Endothelial cell of umbilical vein (primary cell): ENCODE results near the gene IDH3A. TPM values are rescaled to one million over a fixed set of nuclear protein-coding genes. Genes with fewer than 3 reads are reported as not detected.
A peak's percentile ranks its signal among the peaks of the same experiment; 100 is the strongest.

Source experiments
- BruUV-seq: library from RNA; stranded (reverse); fragments of 400-500 nt; replicated peaks from 2 replicates; lab custom pipeline; 2021; lab: Mats Ljungman, UMichigan
- CTCF ChIA-PET: fragments of 300-600, 350-600 bp; sonication (Branson Sonifier 250); formaldehyde crosslinking; loops from one replicate; lab custom pipeline; 2021; ENCODE audit warnings: antibody characterized with exemption, inconsistent platforms; lab: Charles Lee
- POLR2A ChIA-PET: fragments of 300-600, 350-600 bp; sonication (Branson Sonifier 250); formaldehyde crosslinking; loops from one replicate; lab custom pipeline; 2021; ENCODE audit warnings: antibody characterized with exemption, inconsistent platforms; lab: Charles Lee
- DNase-seq: peaks from one replicate; pipeline ENCODE4 v3.0.0-alpha.2; 2011; ENCODE audit warnings: low read depth, low spot score
- FAIRE-seq: peaks from 2 replicates; lab custom pipeline; 2011; peaks lifted over from hg19 to GRCh38; lab: Jason Lieb, UNC
- H2AFZ ChIP-seq: 2 replicates; pipeline ENCODE4 v1.6.0; 2012; ENCODE audit warnings: low read depth, low read length, control low read depth, inconsistent platforms
- H3K27ac ChIP-seq: 2 replicates; pipeline ENCODE4 v1.5.1; 2011; ENCODE audit warnings: low read depth, mild to moderate bottlenecking, control low read depth, low read length, moderate library complexity; ENCODE audit not compliant: insufficient read depth
- H3K27me3 ChIP-seq, 2 experiments: 2 replicates each; pipeline versions ENCODE4 v1.6.0 to v1.6.1; 2011; ENCODE audit warnings: low read length in 2 of 2, mixed read lengths in 1 of 2; ENCODE audit not compliant: control insufficient read depth in 2 of 2, insufficient read depth in 2 of 2
- H3K36me3 ChIP-seq, 2 experiments: 2 replicates in 1 of 2; 3 replicates in 1 of 2; pipeline ENCODE4 v1.5.1; 2011; ENCODE audit warnings: low read length in 2 of 2, mild to moderate bottlenecking in 1 of 2, moderate library complexity in 1 of 2; ENCODE audit not compliant: control insufficient read depth in 2 of 2, insufficient read depth in 2 of 2; ENCODE audit errors: extremely low read depth in 1 of 2
- H3K4me1 ChIP-seq: 3 replicates; pipeline ENCODE4 v1.5.1; 2011; ENCODE audit warnings: mild to moderate bottlenecking, low read length; ENCODE audit not compliant: control insufficient read depth, insufficient read depth; ENCODE audit errors: extremely low read depth
- H3K4me2 ChIP-seq: 2 replicates; pipeline ENCODE4 v1.6.1; 2011; ENCODE audit warnings: low read length, control low read depth, mixed read lengths; ENCODE audit not compliant: insufficient read depth
- H3K4me3 ChIP-seq, 3 experiments: fragments of 200-600 bp in 1 of 3; sonication (generic), shearing (Covaris generic) in 1 of 3; replicated peaks in 1 of 3; 2 replicates each; pipeline ENCODE4 v1.5.1; 2011 to 2016; ENCODE audit warnings: control low read depth in 3 of 3, low read length in 3 of 3, mild to moderate bottlenecking in 2 of 3, inconsistent platforms in 1 of 3, low read depth in 1 of 3, moderate library complexity in 1 of 3; ENCODE audit not compliant: insufficient read depth in 1 of 3
- H3K79me2 ChIP-seq: 2 replicates; pipeline ENCODE4 v1.6.0; 2012; ENCODE audit warnings: low read length, inconsistent platforms; ENCODE audit not compliant: control insufficient read depth, insufficient read depth
- H3K9ac ChIP-seq: replicated peaks from 2 replicates; pipeline ENCODE3; 2011; ENCODE audit warnings: low read length, control low read depth; ENCODE audit not compliant: insufficient read depth; ENCODE audit errors: extremely low read depth
- H3K9me1 ChIP-seq: replicated peaks from 3 replicates; pipeline ENCODE4 v1.6.0; 2011; ENCODE audit warnings: mild to moderate bottlenecking, low read length; ENCODE audit not compliant: control insufficient read depth, insufficient read depth; ENCODE audit errors: extremely low read depth
- H3K9me3 ChIP-seq: replicated peaks from 2 replicates; pipeline ENCODE4 v1.5.1; 2012; ENCODE audit warnings: low read length, inconsistent platforms; ENCODE audit not compliant: control insufficient read depth, insufficient read depth
- H4K20me1 ChIP-seq: replicated peaks from 2 replicates; pipeline ENCODE3; 2011; ENCODE audit warnings: mild to moderate bottlenecking, low read length; ENCODE audit not compliant: control insufficient read depth, insufficient read depth; ENCODE audit errors: extremely low read depth
- EZH2 ChIP-seq: IDR thresholded peaks from 2 replicates; pipeline ENCODE4 v1.6.1; 2012; ENCODE audit warnings: borderline replicate concordance, low read depth, mild to moderate bottlenecking, moderate library complexity, low read length, inconsistent platforms; ENCODE audit not compliant: severe bottlenecking
- FOS ChIP-seq: IDR thresholded peaks from 2 replicates; pipeline ENCODE4 v1.6.1; 2011; ENCODE audit warnings: mild to moderate bottlenecking, low read length, moderate library complexity, borderline replicate concordance; ENCODE audit not compliant: insufficient read depth
- GATA2 ChIP-seq: IDR thresholded peaks from 2 replicates; pipeline ENCODE4 v1.7.0; 2011; ENCODE audit warnings: low read depth, mild to moderate bottlenecking, moderate library complexity, mixed read lengths, low read length; ENCODE audit not compliant: insufficient read length, insufficient read depth
- JUN ChIP-seq: IDR thresholded peaks from 2 replicates; pipeline ENCODE4 v1.6.1; 2011; ENCODE audit warnings: borderline replicate concordance, low read depth; ENCODE audit not compliant: insufficient read length, insufficient read depth
- MAX ChIP-seq: IDR thresholded peaks from 2 replicates; pipeline ENCODE4 v1.6.1; 2011; ENCODE audit not compliant: insufficient read depth, insufficient read length
- MYC ChIP-seq: IDR thresholded peaks from one replicate; pipeline ENCODE4 v1.6.1; 2011; ENCODE audit warnings: mild to moderate bottlenecking, low read depth, low read length
- POLR2A ChIP-seq: IDR thresholded peaks from 2 replicates; pipeline ENCODE4 v1.6.1; 2012; ENCODE audit warnings: low read depth, mild to moderate bottlenecking, control low read depth, low read length
- POLR2AphosphoS5 ChIP-seq: IDR thresholded peaks from 2 replicates; pipeline ENCODE4 v1.6.1; 2012; ENCODE audit warnings: low read depth, mild to moderate bottlenecking, control low read depth, low read length, moderate library complexity; ENCODE audit not compliant: insufficient read depth
- dilution Hi-C: fragments of 300-500 bp; cut with MboI; formaldehyde crosslinking; loops from one replicate; pipeline ENCODE4 v1.15.0; 2019; ENCODE audit warnings: low sequenced_read_pairs; ENCODE audit not compliant: extremely low pct_ligation_motif_present
- intact Hi-C: fragments of 100-400 bp; cut with micrococcal nuclease; formaldehyde crosslinking; loops from one replicate; pipeline ENCODE4 v1.10.0; 2022
- polyA plus RNA-seq, 4 experiments: library from polyadenylated mRNA; depleted of rRNA in 3 of 4; stranded (reverse) in 3 of 4; unstranded in 1 of 4; fragments of >200 nt; gene quantifications; 2 replicates each; pipeline versions ENCODE4 v1.2.1 to v1.2.3, GENCODE V29; 2011 to 2012; ENCODE audit warnings: missing spikeins in 1 of 4
- total RNA-seq: library from RNA; stranded (reverse); gene quantifications from 2 replicates; pipeline ENCODE4 v1.2.3, GENCODE V29; 2021
- TF ChIP-seq, protein P1 (sequence below), 2 donors: IDR thresholded peaks; 1 replicate in 1 of 2; 2 replicates in 1 of 2; pipeline ENCODE4 v1.5.1; 2011; ENCODE audit warnings: low read length in 2 of 2, mild to moderate bottlenecking in 2 of 2, moderate library complexity in 2 of 2, control low read depth in 1 of 2, inconsistent platforms in 1 of 2, low read depth in 1 of 2; ENCODE audit not compliant: insufficient read depth in 1 of 2; ENCODE audit errors: extremely low read depth in 1 of 2

Gene IDH3A
- total and polyA plus RNA-seq, 2 donors (not counting 3 experiments of a cell fraction or from before 2014, with no cell fraction given), result 35.5 to 63.9 TPM

- Histone ChIP-seq H3K4me2 (no peak overlapping the region), H3K9ac (no peak overlapping the region), H3K27ac (no peak overlapping the region), H3K27me3 (peaks cover 0 to 1% of the 10 kb centered on the region in 2 experiments), H3K9me3 (no peaks in the 10 kb centered on the region), H4K20me1 (no peaks in the 10 kb centered on the region), H3K79me2 (no peaks in the 10 kb centered on the region), H3K4me1 (peaks cover 5% of the 10 kb centered on the region), H3K9me1 (no peaks in the 10 kb centered on the region), H3K36me3 (no peaks in the 10 kb centered on the region), H2AFZ (no peak overlapping the region), H3K4me3 (no peak overlapping the region)
- no TSS peak for BruUV-seq
- intact Hi-C loops, result no loop called here
- TF ChIP-seq FOS (peak; percentile 89), MYC (no peak), JUN (peak; percentile 73)
- FAIRE-seq (peak; percentile 82), DNase-seq (peak; percentile 72)
- dilution Hi-C loops, result no loop called here
- ChIA-PET POLR2A (no interaction called here), CTCF (interaction anchor here (0.8 to 1.0 kb wide), 2 partner anchors 17 to 99 kb away, joined by 3 read pairs; no protein-coding TSS in a partner anchor)
Observed at GRCh38 chr15:78212546-78213424, 63.6 kb downstream of the IDH3A start.

DNA sequence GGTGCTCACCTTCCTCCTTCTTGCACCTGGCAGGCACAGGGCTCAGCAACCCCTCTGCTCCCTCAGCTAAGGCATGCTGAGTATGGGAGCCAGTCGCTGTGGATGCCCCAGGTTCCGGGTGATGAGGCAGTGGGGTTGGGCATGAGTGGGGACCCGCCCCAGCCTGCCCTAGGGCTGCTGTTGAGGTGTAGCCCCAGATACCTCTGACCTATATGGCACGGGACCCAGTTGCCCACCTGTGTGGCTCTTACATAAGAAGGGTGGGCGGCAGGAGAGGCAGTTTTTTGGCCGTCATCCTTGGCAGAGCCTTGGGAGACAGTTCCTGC is 64.2 kb downstream of the IDH3A start:
- Histone ChIP-seq H3K4me3 (no peak overlapping the region), H3K27ac (no peak overlapping the region), H3K27me3 (peaks cover 0 to 2% of the 10 kb centered on the region in 2 experiments), H3K9ac (no peak overlapping the region), H3K9me1 (no peaks in the 10 kb centered on the region), H3K4me1 (peaks cover 5% of the 10 kb centered on the region), H3K36me3 (no peaks in the 10 kb centered on the region), H3K79me2 (no peaks in the 10 kb centered on the region), H2AFZ (no peak overlapping the region), H3K4me2 (no peak overlapping the region), H4K20me1 (no peaks in the 10 kb centered on the region), H3K9me3 (no peaks in the 10 kb centered on the region)
- TF ChIP-seq GATA2 (no peak), JUN (no peak), MYC (no peak), MAX (no peak), EZH2 (no peak), FOS (no peak), POLR2AphosphoS5 (no peak), POLR2A (no peak)
- TF ChIP-seq, protein P1, sequence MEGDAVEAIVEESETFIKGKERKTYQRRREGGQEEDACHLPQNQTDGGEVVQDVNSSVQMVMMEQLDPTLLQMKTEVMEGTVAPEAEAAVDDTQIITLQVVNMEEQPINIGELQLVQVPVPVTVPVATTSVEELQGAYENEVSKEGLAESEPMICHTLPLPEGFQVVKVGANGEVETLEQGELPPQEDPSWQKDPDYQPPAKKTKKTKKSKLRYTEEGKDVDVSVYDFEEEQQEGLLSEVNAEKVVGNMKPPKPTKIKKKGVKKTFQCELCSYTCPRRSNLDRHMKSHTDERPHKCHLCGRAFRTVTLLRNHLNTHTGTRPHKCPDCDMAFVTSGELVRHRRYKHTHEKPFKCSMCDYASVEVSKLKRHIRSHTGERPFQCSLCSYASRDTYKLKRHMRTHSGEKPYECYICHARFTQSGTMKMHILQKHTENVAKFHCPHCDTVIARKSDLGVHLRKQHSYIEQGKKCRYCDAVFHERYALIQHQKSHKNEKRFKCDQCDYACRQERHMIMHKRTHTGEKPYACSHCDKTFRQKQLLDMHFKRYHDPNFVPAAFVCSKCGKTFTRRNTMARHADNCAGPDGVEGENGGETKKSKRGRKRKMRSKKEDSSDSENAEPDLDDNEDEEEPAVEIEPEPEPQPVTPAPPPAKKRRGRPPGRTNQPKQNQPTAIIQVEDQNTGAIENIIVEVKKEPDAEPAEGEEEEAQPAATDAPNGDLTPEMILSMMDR (IDR thresholded peaks at IDR 0.05; ENCODE audit: extremely low read depth in 1 of 2, insufficient read depth in 1 of 2, low read depth in 1 of 2, low read length in 2 of 2), result no peak
- dilution Hi-C loops, result no loop called here
- FAIRE-seq, result no peak
- intact Hi-C loops, result no loop called here
- no TSS peak for BruUV-seq
- DNase-seq, result no peak
- POLR2A ChIA-PET, result no interaction called here
- CTCF ChIA-PET, result no interaction called here
